AG09319 (cell line): ENCODE data around the gene REXO4.

ENCODE experiments used
- DNase-seq: peaks from one replicate; pipeline ENCODE4 v3.0.0-alpha.2; 2010; ENCODE audit warnings: low read depth; ENCODE audit errors: extremely low read depth
- TF ChIP-seq, protein P1 (sequence below): IDR thresholded peaks from 2 replicates; pipeline ENCODE4 v1.5.1; 2011; ENCODE audit warnings: low read depth, mild to moderate bottlenecking, inconsistent platforms, low read length, moderate library complexity

Gene REXO4

DNA sequence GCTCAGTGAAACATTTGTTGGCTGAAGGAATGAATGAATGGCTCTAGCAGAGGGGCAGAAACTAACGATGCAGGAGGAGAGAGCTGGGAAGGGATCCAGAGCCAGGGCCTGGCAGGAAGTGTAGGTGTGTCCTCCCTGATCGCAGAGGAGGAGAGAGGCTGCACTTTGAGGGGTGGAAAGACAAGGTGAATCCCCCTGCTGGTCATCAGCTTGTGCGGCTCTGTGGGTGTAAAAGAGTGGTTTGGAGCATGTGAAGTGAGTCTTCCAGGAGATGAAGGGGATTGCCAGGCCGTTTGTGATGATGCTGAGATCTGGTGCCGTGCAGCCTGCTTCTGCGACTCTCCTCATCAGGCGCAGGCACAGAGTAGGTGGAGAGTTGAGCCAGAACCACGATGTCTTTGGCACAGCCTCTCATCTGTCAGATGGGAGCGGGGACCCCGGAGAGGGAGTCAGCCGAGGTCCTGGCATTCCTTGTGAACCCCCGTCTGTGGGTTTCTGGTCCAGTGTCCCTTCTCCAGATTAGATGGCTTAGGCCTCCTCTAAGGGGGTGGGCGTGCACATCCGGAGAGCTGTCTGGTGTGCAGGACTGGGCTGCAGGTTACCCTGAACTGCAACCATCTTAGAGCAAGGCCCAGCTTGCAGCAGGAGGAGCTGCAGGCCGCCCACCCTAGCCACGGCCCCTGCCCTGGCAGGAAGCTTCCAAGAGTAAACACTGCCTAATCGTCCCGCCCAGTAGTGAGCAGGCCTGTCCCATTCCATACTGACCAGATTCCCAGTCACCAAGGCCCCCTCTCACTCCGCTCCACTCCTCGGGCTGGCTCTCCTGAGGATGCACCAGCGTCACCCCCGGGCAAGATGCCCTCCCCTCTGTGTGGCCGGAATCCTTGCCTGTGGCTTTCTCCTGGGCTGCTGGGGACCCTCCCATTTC, 4.1 kb upstream of the REXO4 start, which contains the start of gene ADAMTS13:
Gene ADAMTS13, plus strand, starts transcription at position 753 of the 928 bp plus-strand sequence. Its CDS starts 77 bp downstream, at position 830.
- TF ChIP-seq, protein P1, sequence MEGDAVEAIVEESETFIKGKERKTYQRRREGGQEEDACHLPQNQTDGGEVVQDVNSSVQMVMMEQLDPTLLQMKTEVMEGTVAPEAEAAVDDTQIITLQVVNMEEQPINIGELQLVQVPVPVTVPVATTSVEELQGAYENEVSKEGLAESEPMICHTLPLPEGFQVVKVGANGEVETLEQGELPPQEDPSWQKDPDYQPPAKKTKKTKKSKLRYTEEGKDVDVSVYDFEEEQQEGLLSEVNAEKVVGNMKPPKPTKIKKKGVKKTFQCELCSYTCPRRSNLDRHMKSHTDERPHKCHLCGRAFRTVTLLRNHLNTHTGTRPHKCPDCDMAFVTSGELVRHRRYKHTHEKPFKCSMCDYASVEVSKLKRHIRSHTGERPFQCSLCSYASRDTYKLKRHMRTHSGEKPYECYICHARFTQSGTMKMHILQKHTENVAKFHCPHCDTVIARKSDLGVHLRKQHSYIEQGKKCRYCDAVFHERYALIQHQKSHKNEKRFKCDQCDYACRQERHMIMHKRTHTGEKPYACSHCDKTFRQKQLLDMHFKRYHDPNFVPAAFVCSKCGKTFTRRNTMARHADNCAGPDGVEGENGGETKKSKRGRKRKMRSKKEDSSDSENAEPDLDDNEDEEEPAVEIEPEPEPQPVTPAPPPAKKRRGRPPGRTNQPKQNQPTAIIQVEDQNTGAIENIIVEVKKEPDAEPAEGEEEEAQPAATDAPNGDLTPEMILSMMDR = no peak
- no peak for DNase-seq

DNA sequence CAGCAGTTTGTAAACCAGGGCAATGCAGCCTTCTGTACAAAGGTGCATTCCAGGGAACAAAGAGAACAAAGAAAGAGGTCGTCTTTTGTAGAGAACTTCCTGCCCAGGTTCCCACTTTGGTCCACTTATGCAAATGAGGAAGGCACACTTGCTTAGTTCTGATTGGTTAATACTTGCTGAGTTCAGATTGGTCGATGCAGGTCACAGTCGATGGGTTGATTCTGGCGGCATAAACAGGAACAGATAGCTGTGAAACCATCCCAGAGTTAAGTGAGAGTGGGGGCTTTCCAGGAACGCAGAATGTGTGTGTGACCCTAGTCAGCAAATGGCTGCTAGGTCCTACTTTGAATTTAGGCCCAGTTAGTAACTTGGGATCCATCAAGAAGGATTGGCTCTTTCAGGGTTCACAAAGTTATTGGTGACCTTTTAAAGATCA, 2.6 kb upstream of the REXO4 start:
- DNase-seq = no peak
- TF ChIP-seq, protein P1 = no peak

DNA sequence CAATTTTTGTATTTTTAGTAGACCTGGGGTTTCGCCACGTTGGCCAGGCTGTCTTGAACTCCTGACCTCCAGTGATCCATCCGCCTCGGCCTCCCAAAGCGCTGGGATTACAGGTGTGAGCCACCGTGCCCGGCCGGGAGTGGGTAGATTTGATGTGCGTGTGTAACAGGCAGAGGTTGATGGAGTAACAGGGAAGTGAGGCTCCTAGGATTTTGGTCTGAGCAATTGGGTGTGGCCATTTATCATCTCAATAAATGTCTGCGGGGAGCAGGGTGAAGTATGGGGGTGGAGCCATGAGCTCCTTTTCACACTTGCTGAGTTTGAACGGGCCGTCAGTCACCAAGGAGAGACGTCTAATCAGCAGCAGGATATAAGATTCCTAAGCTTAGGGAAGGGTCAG, 1.2 kb upstream of the REXO4 start:
- TF ChIP-seq, protein P1 = no peak
- DNase-seq = no peak

DNA sequence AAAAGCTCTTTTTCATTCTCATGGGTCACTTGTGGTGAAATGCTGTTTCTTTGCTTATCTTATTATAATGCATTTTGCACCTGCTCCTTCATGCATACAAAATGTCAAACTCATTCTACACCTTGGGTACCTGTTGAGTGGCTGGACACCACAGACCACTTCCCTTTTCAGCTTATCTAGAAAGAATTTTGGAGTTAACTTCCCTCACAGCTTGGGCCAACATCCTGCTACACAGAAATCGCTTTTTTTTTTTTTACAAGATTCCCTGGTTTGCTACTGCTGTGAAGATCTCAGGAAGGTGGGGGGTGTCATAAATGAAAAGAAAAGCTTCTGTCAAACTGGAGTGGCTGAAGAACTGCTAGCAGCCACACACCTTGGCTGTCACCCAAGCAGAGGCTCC, 2.6 kb downstream of the REXO4 start:
- TF ChIP-seq, protein P1 = no peak
- no peak for DNase-seq

DNA sequence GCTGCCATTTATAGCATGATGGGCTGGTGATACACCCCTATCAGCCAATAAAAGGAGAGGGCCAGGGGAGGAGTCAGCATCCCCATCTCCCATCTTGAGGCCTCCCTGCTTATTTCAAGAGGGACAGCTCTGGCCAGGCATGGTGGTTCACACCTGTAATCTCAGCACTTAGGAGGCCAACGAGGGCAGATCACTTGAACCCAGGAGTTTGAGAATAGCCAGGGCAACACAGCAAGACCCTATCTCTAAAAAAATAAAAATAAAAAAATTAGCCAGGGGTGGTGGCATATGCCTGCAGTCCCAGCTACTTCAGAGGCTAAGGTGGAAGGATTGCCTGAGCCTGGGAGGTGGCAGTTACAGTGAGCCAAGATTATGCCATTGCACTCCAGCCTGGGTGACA, 9.8 kb downstream of the REXO4 start:
- TF ChIP-seq, protein P1 = no peak
- no peak for DNase-seq

DNA sequence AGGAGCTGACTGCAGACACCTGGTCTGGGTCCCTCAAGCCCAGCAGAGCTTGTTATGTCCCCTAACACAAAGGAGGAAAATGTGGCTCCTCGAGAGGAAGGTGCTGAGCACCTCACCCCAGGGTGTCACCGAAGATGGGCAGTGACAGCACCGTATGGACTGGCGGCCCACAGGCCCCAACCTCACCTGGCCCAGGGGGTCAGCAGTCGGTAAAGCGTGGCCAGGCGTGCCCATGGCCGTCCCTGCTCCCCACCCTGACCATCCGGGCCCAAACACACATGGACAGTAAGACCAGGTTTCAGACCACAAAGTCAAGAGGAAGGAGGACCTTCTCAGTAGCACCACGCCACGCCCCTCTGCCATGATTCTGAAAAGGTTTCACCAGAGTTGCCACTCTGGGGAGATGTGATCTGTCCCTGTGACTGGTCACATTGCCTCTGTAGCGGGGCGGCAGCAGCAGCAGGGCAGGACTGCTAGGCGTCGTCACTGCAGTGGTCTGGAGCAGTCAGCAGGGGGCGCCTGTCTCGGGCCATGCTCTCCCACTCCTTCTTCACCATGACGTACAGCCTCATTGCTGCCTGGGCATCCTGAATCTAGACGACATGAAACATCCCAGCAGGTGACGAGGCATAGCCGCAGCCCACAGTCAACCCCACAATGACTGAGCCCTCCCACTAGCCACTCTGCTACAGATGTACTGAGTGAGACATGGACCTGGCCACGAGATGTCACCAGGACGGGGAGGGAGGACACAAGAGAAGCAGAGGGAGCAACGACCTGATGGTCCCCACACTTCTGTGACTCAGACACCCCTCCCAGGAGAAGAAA, 11.1 kb downstream of the REXO4 start:
- TF ChIP-seq, protein P1 = peak; percentile 93
- peak; percentile 25 for DNase-seq
